Lower lobe of right lung (tissue), 2 donors: ENCODE results near the gene PPP1R14D. TPM values are rescaled to one million over a fixed set of nuclear protein-coding genes. Genes with fewer than 3 reads are reported as not detected.

Experiments
- ATAC-seq, 2 donors: fragments of 200-7000 bp; cut with Tn5 transposase; one replicate each; pipeline ENCODE4 v1.9.1; 2020 to 2022; ENCODE audit warnings: mild to moderate bottlenecking in 2 of 2, moderate library complexity in 2 of 2
- DNase-seq: peaks from one replicate; pipeline ENCODE4 v3.0.0-alpha.2; 2020
- H3K27ac ChIP-seq: fragments of 200-600 bp; one replicate; pipeline ENCODE4 v1.8.0; 2022
- H3K27me3 ChIP-seq: fragments of 200-600 bp; one replicate; pipeline ENCODE4 v1.8.0; 2022; ENCODE audit warnings: low read depth
- H3K36me3 ChIP-seq: fragments of 200-600 bp; one replicate; pipeline ENCODE4 v1.8.0; 2022; ENCODE audit warnings: mild to moderate bottlenecking
- H3K4me1 ChIP-seq: fragments of 200-600 bp; one replicate; pipeline ENCODE4 v1.8.0; 2022
- H3K4me3 ChIP-seq: fragments of 200-600 bp; one replicate; pipeline ENCODE4 v1.8.0; 2022; ENCODE audit warnings: mild to moderate bottlenecking
- H3K9me3 ChIP-seq: fragments of 200-600 bp; one replicate; pipeline ENCODE4 v1.8.0; 2022
- intact Hi-C: fragments of 100-400 bp; cut with DNase I; formaldehyde crosslinking; loops from one replicate; pipeline ENCODE4 v1.11.0; 2022
- total RNA-seq: library from RNA; stranded (reverse); fragmentation: NEBNext Ultra II Directional; extraction: Animal tissue kit (Norgen Biotek cat#: 25700); gene quantifications from one replicate; pipeline ENCODE4 v1.2.1, GENCODE V29; 2021
- TF ChIP-seq, protein P1 (sequence below): fragments of 200-600 bp; IDR thresholded peaks from one replicate; pipeline ENCODE4 v1.8.0; 2022; ENCODE audit warnings: antibody characterized with exemption, mild to moderate bottlenecking
- donor health status: DM: no; HTN: yes; CAD: no; lungs with severe emphysema.

The PPP1R14D gene
- total RNA-seq, 1 donor from 2014 or later: 0.53 TPM

- Histone ChIP-seq H3K27ac (no peak overlapping the region), H3K9me3 (no peaks in the 10 kb centered on the region), H3K4me3 (no peak overlapping the region), H3K36me3 (peaks cover 83% of the 10 kb centered on the region), H3K4me1 (peaks cover 42% of the 10 kb centered on the region), H3K27me3 (no peaks in the 10 kb centered on the region)
- peak; percentile 44 for DNase-seq
- no peak for ATAC-seq
- TF ChIP-seq, protein P1, sequence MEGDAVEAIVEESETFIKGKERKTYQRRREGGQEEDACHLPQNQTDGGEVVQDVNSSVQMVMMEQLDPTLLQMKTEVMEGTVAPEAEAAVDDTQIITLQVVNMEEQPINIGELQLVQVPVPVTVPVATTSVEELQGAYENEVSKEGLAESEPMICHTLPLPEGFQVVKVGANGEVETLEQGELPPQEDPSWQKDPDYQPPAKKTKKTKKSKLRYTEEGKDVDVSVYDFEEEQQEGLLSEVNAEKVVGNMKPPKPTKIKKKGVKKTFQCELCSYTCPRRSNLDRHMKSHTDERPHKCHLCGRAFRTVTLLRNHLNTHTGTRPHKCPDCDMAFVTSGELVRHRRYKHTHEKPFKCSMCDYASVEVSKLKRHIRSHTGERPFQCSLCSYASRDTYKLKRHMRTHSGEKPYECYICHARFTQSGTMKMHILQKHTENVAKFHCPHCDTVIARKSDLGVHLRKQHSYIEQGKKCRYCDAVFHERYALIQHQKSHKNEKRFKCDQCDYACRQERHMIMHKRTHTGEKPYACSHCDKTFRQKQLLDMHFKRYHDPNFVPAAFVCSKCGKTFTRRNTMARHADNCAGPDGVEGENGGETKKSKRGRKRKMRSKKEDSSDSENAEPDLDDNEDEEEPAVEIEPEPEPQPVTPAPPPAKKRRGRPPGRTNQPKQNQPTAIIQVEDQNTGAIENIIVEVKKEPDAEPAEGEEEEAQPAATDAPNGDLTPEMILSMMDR: no peak
- intact Hi-C loops: no loop called here
These were observed 56.5 kb downstream of the PPP1R14D start for GRCh38 chr15:40772014-40772413.

DNA sequence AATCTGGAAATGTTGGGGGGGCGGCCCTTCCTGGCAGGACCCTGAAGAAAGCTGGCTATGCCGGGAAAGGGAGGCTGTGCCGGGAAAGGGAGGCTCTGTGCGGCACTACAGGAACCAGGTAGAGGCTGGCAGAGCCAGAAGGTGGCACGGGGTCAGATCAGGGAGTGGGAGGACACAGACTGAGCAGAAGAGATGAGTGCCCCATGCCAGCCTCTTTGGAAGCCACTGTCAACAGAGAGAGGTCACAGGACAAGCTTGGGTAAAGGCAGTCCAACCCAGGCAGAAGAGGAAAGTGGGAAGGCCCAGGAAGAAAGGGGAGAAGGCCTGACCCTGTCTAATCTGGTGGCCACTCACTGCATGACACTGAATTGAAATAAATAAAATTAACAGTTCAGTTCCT is 57.3 kb downstream of the PPP1R14D start:
- no peak overlapping the region for H3K4me3 ChIP-seq
- ATAC-seq: no peak

GRCh38 chr15:40770147-40770721 is 58.3 kb downstream of the PPP1R14D start:
- peak; percentile 54 for DNase-seq
- no peak overlapping the region for H3K4me3 ChIP-seq
- TF ChIP-seq, protein P1: no peak
- H3K27me3 ChIP-seq: no peaks in the 10 kb centered on the region
- H3K9me3 ChIP-seq: no peaks in the 10 kb centered on the region
- H3K4me1 ChIP-seq: peaks cover 43% of the 10 kb centered on the region
- ATAC-seq: no peak
- peaks cover 80% of the 10 kb centered on the region for H3K36me3 ChIP-seq
- H3K27ac ChIP-seq: peak overlapping the region; percentile 70
- intact Hi-C loops: no loop called here

More for the DNA sequence above, 57.3 kb downstream of the PPP1R14D start:
- H3K27me3 ChIP-seq: no peaks in the 10 kb centered on the region
- peaks cover 83% of the 10 kb centered on the region for H3K36me3 ChIP-seq
- H3K4me1 ChIP-seq: peaks cover 35% of the 10 kb centered on the region
- peak; percentile 19 for DNase-seq
- no peak overlapping the region for H3K27ac ChIP-seq
- no peaks in the 10 kb centered on the region for H3K9me3 ChIP-seq
- TF ChIP-seq, protein P1: no peak
- intact Hi-C loops: no loop called here

GRCh38 chr15:40769274-40770146 is 59.0 kb downstream of the PPP1R14D start, which contains the start of gene C15orf62:
TSS of gene C15orf62 (plus strand) at chr15:40769980. CDS start at chr15:40770496, 516 bp downstream.
- peak; percentile 71 to 73 for ATAC-seq
- Histone ChIP-seq H3K27ac (peak within 1 kb of the TSS; percentile 70), H3K9me3 (no peaks in the 10 kb centered on the region), H3K4me3 (no peak within 1 kb of the TSS), H3K4me1 (peaks cover 51% of the 10 kb centered on the region), H3K36me3 (peaks cover 72% of the 10 kb centered on the region), H3K27me3 (no peaks in the 10 kb centered on the region)
- DNase-seq: peak; percentile 74
- TF ChIP-seq, protein P1: no peak
- intact Hi-C loops: no loop called here

GRCh38 chr15:40768521-40769273 is 59.8 kb downstream of the PPP1R14D start:
- H3K36me3 ChIP-seq: peaks cover 64% of the 10 kb centered on the region
- H3K27me3 ChIP-seq: no peaks in the 10 kb centered on the region
- H3K9me3 ChIP-seq: no peaks in the 10 kb centered on the region
- DNase-seq (peak; percentile 45), ATAC-seq (peak in 1 of 2 donors; percentile 0)
- peak overlapping the region; percentile 70 for H3K27ac ChIP-seq
- no peak overlapping the region for H3K4me3 ChIP-seq
- intact Hi-C loops: no loop called here
- peaks cover 58% of the 10 kb centered on the region for H3K4me1 ChIP-seq
- TF ChIP-seq, protein P1: no peak
